ENCODE measurements around the gene GTF3C1.

The GTF3C1 gene

GRCh38 chr16:27421961-27422740 lies 127.6 kb downstream of the GTF3C1 start:
- DNase-seq, result no peak

- no peak for DNase-seq
Observed at GRCh38 chr16:27417047-27417671, 132.6 kb downstream of the GTF3C1 start.

DNA sequence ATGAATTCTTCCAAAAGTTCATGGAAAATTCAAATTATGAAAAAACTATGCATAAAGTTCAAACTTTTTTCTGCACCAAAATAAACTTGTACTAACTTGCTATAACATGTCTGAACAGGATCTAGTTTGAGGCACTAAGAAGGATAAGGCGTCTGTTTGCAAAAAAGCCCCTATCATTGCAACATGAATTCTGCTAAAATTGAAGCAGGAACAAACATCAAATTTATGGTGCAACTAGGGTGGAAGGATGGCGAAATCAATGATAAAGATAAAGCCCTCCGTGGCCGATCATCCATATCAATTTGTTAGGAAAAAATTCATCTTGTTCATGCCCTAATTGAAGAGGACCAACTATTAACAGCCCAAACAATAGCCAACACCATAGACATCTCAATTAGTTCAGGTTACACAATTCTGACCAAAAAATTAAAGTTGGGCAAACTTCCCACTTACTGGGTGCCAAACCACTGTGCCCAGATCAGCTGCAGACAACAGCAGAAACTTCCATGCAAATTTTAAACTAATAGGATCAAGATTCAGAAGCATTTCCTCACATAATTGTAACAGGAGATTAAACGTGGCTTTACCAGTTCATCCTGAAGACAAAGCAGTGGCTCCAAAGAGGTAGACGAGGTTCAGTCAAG lies 134.8 kb downstream of the GTF3C1 start:
- no peak for DNase-seq

- DNase-seq, result no peak
Observed at GRCh38 chr16:27413956-27414355, 135.8 kb downstream of the GTF3C1 start.

- DNase-seq, result no peak
Observed at GRCh38 chr16:27410761-27411160, 139.0 kb downstream of the GTF3C1 start.
